Endodermal cell (in vitro differentiated cells): ENCODE results near the gene COASY. TPM values are rescaled to one million over a fixed set of nuclear protein-coding genes. Genes with fewer than 3 reads are reported as not detected.

Source experiments
- DNase-seq: peaks from one replicate; pipeline ENCODE4 v3.0.0-alpha.2; 2017
- H3K27ac ChIP-seq: 2 replicates; pipeline ENCODE4 v1.5.1; 2013; ENCODE audit warnings: mild to moderate bottlenecking, low read depth, low read length, moderate library complexity
- H3K27me3 ChIP-seq: 2 replicates; pipeline ENCODE4 v1.6.1; 2013; ENCODE audit warnings: mild to moderate bottlenecking, low read length, moderate library complexity; ENCODE audit not compliant: insufficient read depth, control insufficient read depth, poor library complexity, severe bottlenecking
- H3K36me3 ChIP-seq: 2 replicates; pipeline ENCODE4 v1.7.0; 2013; ENCODE audit warnings: mild to moderate bottlenecking, low read length, moderate library complexity; ENCODE audit not compliant: control insufficient read depth, insufficient read depth
- H3K4me1 ChIP-seq: one replicate; pipeline ENCODE4 v1.7.0; 2013; ENCODE audit warnings: low read length; ENCODE audit not compliant: control insufficient read depth, insufficient read depth
- H3K4me3 ChIP-seq: 2 replicates; pipeline ENCODE4 v1.5.1; 2013; ENCODE audit warnings: mild to moderate bottlenecking, low read length, moderate library complexity
- H3K9ac ChIP-seq: 2 replicates; pipeline ENCODE4 v1.6.1; 2013; ENCODE audit warnings: mild to moderate bottlenecking, low read length, moderate library complexity; ENCODE audit not compliant: poor library complexity, severe bottlenecking; ENCODE audit errors: extremely low read depth
- H3K9me3 ChIP-seq: 2 replicates; pipeline ENCODE4 v1.6.1; 2013; ENCODE audit warnings: mild to moderate bottlenecking, low read length, moderate library complexity; ENCODE audit not compliant: control insufficient read depth
- H3K27ac Mint-ChIP-seq: 2 replicates; pipeline ENCODE4 v1.8.0; 2020; ENCODE audit warnings: mixed read lengths
- H3K27me3 Mint-ChIP-seq: 2 replicates; pipeline ENCODE4 v1.8.0; 2021; ENCODE audit warnings: mild to moderate bottlenecking, mixed read lengths; ENCODE audit not compliant: insufficient read depth
- H3K36me3 Mint-ChIP-seq: 2 replicates; pipeline ENCODE4 v1.8.0; 2020; ENCODE audit warnings: low read depth, mixed read lengths
- H3K4me1 Mint-ChIP-seq: 2 replicates; pipeline ENCODE4 v1.8.0; 2020; ENCODE audit warnings: mixed read lengths
- H3K4me3 Mint-ChIP-seq: 2 replicates; pipeline ENCODE4 v1.8.0; 2020; ENCODE audit warnings: mild to moderate bottlenecking, moderate library complexity, mixed read lengths
- H3K9me3 Mint-ChIP-seq: 2 replicates; pipeline ENCODE4 v1.8.0; 2020; ENCODE audit warnings: mild to moderate bottlenecking, mixed read lengths
- CTCF ChIP-seq: fragments of 200-600 bp; sonication (generic); conservative IDR thresholded peaks from 2 replicates; pipeline ENCODE4 v1.5.0; 2021; ENCODE audit warnings: antibody characterized with exemption, mild to moderate bottlenecking
- WGBS, 2 experiments: methylation state at CpG; one replicate each; pipeline versions ENCODE4 v1.1.5 to v1.1.7; 2013; ENCODE audit warnings: missing lambda C conversion rate in 2 of 2, mixed read lengths in 1 of 2; ENCODE audit not compliant: insufficient coverage in 1 of 2, insufficient read length in 1 of 2; 5-methylcytosine and 5-hydroxymethylcytosine counted together
- total RNA-seq, 2 donors: library from RNA; stranded (reverse); fragmentation: NEBNext Ultra II Directional in 1 of 2; extraction: Animal tissue kit (Norgen Biotek cat#: 25700) in 1 of 2; gene quantifications; 2 replicates in 1 of 2; 3 replicates in 1 of 2; pipeline ENCODE4 v1.2.1, GENCODE V29; 2021

Gene COASY
- total RNA-seq, 2 donors from 2014 or later, result 97.7 to 99.4 TPM

GRCh38 chr17:42514867-42515266 is 47.1 kb upstream of the COASY start:
- H3K4me1 ChIP-seq, result peaks cover 13% of the 10 kb centered on the region
- H3K27me3 Mint-ChIP-seq, result no peaks in the 10 kb centered on the region
- no peak overlapping the region for H3K27ac ChIP-seq
- TF ChIP-seq CTCF, result no peak
- WGBS, 2 experiments, result 94 to 99% methylated on average over 8 of the region's 8 CpGs
- H3K9me3 ChIP-seq, result no peaks in the 10 kb centered on the region
- H3K9ac ChIP-seq, result no peak overlapping the region
- H3K4me3 ChIP-seq, result no peak overlapping the region
- peaks cover 34% of the 10 kb centered on the region for H3K36me3 Mint-ChIP-seq
- no peak overlapping the region for H3K27ac Mint-ChIP-seq
- no peaks in the 10 kb centered on the region for H3K27me3 ChIP-seq
- peaks cover 15% of the 10 kb centered on the region for H3K4me1 Mint-ChIP-seq
- DNase-seq, result no peak
- no peaks in the 10 kb centered on the region for H3K9me3 Mint-ChIP-seq
- peaks cover 16% of the 10 kb centered on the region for H3K36me3 ChIP-seq
- no peak overlapping the region for H3K4me3 Mint-ChIP-seq

GRCh38 chr17:42517516-42517915 is 44.4 kb upstream of the COASY start:
- Histone ChIP-seq H3K4me3 (no peak overlapping the region), H3K4me1 (peaks cover 19% of the 10 kb centered on the region), H3K36me3 (peaks cover 19% of the 10 kb centered on the region), H3K9ac (no peak overlapping the region), H3K9me3 (no peaks in the 10 kb centered on the region), H3K27me3 (no peaks in the 10 kb centered on the region), H3K27ac (no peak overlapping the region)
- no peak overlapping the region for H3K4me3 Mint-ChIP-seq
- H3K9me3 Mint-ChIP-seq, result no peaks in the 10 kb centered on the region
- no peaks in the 10 kb centered on the region for H3K27me3 Mint-ChIP-seq
- WGBS, 2 experiments, result 36% methylated on average over 4 to 9 of the region's 9 CpGs
- peaks cover 22% of the 10 kb centered on the region for H3K4me1 Mint-ChIP-seq
- no peak overlapping the region for H3K27ac Mint-ChIP-seq
- TF ChIP-seq CTCF, result peak; percentile 99
- peaks cover 36% of the 10 kb centered on the region for H3K36me3 Mint-ChIP-seq
- peak; percentile 98 for DNase-seq

- Histone ChIP-seq H3K27ac (no peak overlapping the region), H3K4me3 (no peak overlapping the region), H3K27me3 (no peaks in the 10 kb centered on the region), H3K9me3 (no peaks in the 10 kb centered on the region), H3K36me3 (peaks cover 19% of the 10 kb centered on the region), H3K4me1 (peaks cover 19% of the 10 kb centered on the region), H3K9ac (no peak overlapping the region)
- WGBS, 2 experiments, result 89 to 96% methylated on average over 6 to 9 of the region's 9 CpGs
- DNase-seq, result no peak
- peaks cover 22% of the 10 kb centered on the region for H3K4me1 Mint-ChIP-seq
- no peak for TF ChIP-seq CTCF
- no peaks in the 10 kb centered on the region for H3K27me3 Mint-ChIP-seq
- peaks cover 39% of the 10 kb centered on the region for H3K36me3 Mint-ChIP-seq
- no peak overlapping the region for H3K4me3 Mint-ChIP-seq
- no peak overlapping the region for H3K27ac Mint-ChIP-seq
- H3K9me3 Mint-ChIP-seq, result no peaks in the 10 kb centered on the region
Observed at GRCh38 chr17:42518046-42518754, 43.7 kb upstream of the COASY start.
